Loucy (cell line): ENCODE results near the gene OR5P2.

ENCODE experiments used
- H2AFZ ChIP-seq: fragments of 200-600 bp; sonication (generic); 2 replicates; pipeline ENCODE4 v1.6.0; 2016; ENCODE audit warnings: antibody characterized with exemption, mild to moderate bottlenecking, low read length, moderate library complexity
- H3F3A ChIP-seq: fragments of 200-600 bp; 2 replicates; pipeline ENCODE4 v1.6.0; 2016; ENCODE audit warnings: antibody characterized with exemption, low read depth, mild to moderate bottlenecking
- H3K27me3 ChIP-seq: fragments of 200-600 bp; sonication (generic); 2 replicates; pipeline ENCODE4 v1.6.1; 2014; ENCODE audit warnings: low read length, mild to moderate bottlenecking; ENCODE audit not compliant: insufficient read depth, poor library complexity, severe bottlenecking
- H3K36me3 ChIP-seq: fragments of 200-600 bp; sonication (generic); 2 replicates; pipeline ENCODE4 v1.6.1; 2016; ENCODE audit warnings: low read length; ENCODE audit not compliant: insufficient read depth
- H3K4me1 ChIP-seq: fragments of 200-600 bp; sonication (generic); 2 replicates; pipeline ENCODE4 v1.5.1; 2014; ENCODE audit warnings: low read length, mild to moderate bottlenecking; ENCODE audit not compliant: insufficient read depth, poor library complexity, severe bottlenecking
- H3K4me2 ChIP-seq: fragments of 200-600 bp; sonication (generic); 2 replicates; pipeline ENCODE4 v1.6.0; 2014; ENCODE audit warnings: antibody characterized with exemption, low read length, low read depth, mild to moderate bottlenecking; ENCODE audit not compliant: poor library complexity, severe bottlenecking
- H3K4me3 ChIP-seq: fragments of 200-600 bp; sonication (generic); 2 replicates; pipeline ENCODE4 v1.5.1; 2014; ENCODE audit warnings: low read length, mild to moderate bottlenecking, mixed read lengths; ENCODE audit not compliant: poor library complexity, severe bottlenecking
- H3K79me2 ChIP-seq: fragments of 200-600 bp; sonication (generic); 2 replicates; pipeline ENCODE4 v1.6.1; 2014; ENCODE audit warnings: low read length; ENCODE audit not compliant: insufficient read depth
- H3K9ac ChIP-seq: fragments of 200-600 bp; sonication (generic); 2 replicates; pipeline ENCODE4 v1.6.0; 2014; ENCODE audit warnings: mild to moderate bottlenecking, low read depth, low read length, moderate library complexity; ENCODE audit not compliant: poor library complexity, severe bottlenecking
- H3K9me2 ChIP-seq: fragments of 200-600 bp; sonication (generic); replicated peaks from 2 replicates; pipeline ENCODE4 v1.6.1; 2016; ENCODE audit warnings: low read depth, low read length, mixed read lengths
- H3K9me3 ChIP-seq: fragments of 200-600 bp; sonication (generic); 2 replicates; pipeline ENCODE4 v1.6.1; 2014; ENCODE audit warnings: mild to moderate bottlenecking, antibody characterized with exemption, low read length, low read depth; ENCODE audit not compliant: insufficient read depth
- H4K20me1 ChIP-seq: fragments of 200-600 bp; sonication (generic); 2 replicates; pipeline ENCODE4 v1.6.0; 2014; ENCODE audit warnings: antibody characterized with exemption, low read length, mild to moderate bottlenecking; ENCODE audit not compliant: insufficient read depth, poor library complexity, severe bottlenecking
- EZH2phosphoT487 ChIP-seq: fragments of 200-600 bp; IDR thresholded peaks from 2 replicates; pipeline ENCODE4 v1.6.1; 2018; ENCODE audit warnings: antibody characterized with exemption, mild to moderate bottlenecking, moderate library complexity, borderline replicate concordance
- TF ChIP-seq, protein P1 (sequence below): fragments of 200-600 bp; sonication (generic); conservative IDR thresholded peaks from 2 replicates; pipeline ENCODE4 v1.5.1; 2014; ENCODE audit warnings: mild to moderate bottlenecking, antibody characterized with exemption, low read length

The OR5P2 gene, protein sequence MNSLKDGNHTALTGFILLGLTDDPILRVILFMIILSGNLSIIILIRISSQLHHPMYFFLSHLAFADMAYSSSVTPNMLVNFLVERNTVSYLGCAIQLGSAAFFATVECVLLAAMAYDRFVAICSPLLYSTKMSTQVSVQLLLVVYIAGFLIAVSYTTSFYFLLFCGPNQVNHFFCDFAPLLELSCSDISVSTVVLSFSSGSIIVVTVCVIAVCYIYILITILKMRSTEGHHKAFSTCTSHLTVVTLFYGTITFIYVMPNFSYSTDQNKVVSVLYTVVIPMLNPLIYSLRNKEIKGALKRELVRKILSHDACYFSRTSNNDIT

GRCh38 chr11:7796842-7797241 lies at the start of gene OR5P2:
TSS of gene OR5P2 (minus strand) at chr11:7796942. CDS start at chr11:7796942, 0 bp downstream.
- Histone ChIP-seq H3K4me2 (no peak within 1 kb of the TSS), H3K27me3 (no peaks in the 10 kb centered on the region), H2AFZ (no peak within 1 kb of the TSS), H4K20me1 (no peaks in the 10 kb centered on the region), H3K9me3 (no peaks in the 10 kb centered on the region), H3K9me2 (no peaks in the 10 kb centered on the region), H3F3A (no peaks in the 10 kb centered on the region), H3K4me3 (no peak within 1 kb of the TSS), H3K79me2 (no peaks in the 10 kb centered on the region), H3K9ac (no peak within 1 kb of the TSS), H3K36me3 (no peaks in the 10 kb centered on the region), H3K4me1 (no peaks in the 10 kb centered on the region)
- TF ChIP-seq EZH2phosphoT487: no peak
- TF ChIP-seq, protein P1, sequence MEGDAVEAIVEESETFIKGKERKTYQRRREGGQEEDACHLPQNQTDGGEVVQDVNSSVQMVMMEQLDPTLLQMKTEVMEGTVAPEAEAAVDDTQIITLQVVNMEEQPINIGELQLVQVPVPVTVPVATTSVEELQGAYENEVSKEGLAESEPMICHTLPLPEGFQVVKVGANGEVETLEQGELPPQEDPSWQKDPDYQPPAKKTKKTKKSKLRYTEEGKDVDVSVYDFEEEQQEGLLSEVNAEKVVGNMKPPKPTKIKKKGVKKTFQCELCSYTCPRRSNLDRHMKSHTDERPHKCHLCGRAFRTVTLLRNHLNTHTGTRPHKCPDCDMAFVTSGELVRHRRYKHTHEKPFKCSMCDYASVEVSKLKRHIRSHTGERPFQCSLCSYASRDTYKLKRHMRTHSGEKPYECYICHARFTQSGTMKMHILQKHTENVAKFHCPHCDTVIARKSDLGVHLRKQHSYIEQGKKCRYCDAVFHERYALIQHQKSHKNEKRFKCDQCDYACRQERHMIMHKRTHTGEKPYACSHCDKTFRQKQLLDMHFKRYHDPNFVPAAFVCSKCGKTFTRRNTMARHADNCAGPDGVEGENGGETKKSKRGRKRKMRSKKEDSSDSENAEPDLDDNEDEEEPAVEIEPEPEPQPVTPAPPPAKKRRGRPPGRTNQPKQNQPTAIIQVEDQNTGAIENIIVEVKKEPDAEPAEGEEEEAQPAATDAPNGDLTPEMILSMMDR: no peak

GRCh38 chr11:7846003-7846402 lies 49.3 kb upstream of the OR5P2 start:
- H3K4me1 ChIP-seq: no peaks in the 10 kb centered on the region
- no peaks in the 10 kb centered on the region for H3K36me3 ChIP-seq
- H3K27me3 ChIP-seq: no peaks in the 10 kb centered on the region
- no peak overlapping the region for H2AFZ ChIP-seq
- no peaks in the 10 kb centered on the region for H3K9me2 ChIP-seq
- H3K4me3 ChIP-seq: no peak overlapping the region
- no peak overlapping the region for H3K4me2 ChIP-seq
- H4K20me1 ChIP-seq: no peaks in the 10 kb centered on the region
- no peaks in the 10 kb centered on the region for H3F3A ChIP-seq
- TF ChIP-seq EZH2phosphoT487: no peak
- peaks cover 8% of the 10 kb centered on the region; the same call in 1 of the 2 replicates for H3K9me3 ChIP-seq
- no peaks in the 10 kb centered on the region for H3K79me2 ChIP-seq
- no peak overlapping the region for H3K9ac ChIP-seq

DNA sequence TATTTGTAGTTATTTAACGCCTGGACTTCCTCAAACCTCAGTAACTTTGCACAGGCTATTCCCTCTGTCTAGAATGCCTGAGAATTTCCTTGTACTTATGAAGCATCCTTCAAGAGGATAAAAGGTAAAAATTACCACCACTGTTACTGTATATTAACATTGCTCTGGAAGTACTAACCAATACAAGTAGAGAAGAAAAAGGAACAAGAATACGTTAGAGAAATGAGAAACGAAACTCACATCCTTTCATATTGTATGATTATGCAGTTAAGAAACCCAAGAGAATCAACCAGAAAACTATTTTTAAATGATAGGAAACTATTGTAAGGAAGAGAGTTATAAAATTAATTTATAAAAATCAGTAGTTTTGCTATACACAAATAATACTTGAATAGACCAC lies 48.2 kb upstream of the OR5P2 start:
- H2AFZ ChIP-seq: no peak overlapping the region
- H3K4me2 ChIP-seq: no peak overlapping the region
- no peaks in the 10 kb centered on the region for H3K36me3 ChIP-seq
- H3K9me3 ChIP-seq: peaks cover 8% of the 10 kb centered on the region; the same call in 1 of the 2 replicates
- TF ChIP-seq EZH2phosphoT487: no peak
- TF ChIP-seq, protein P1: no peak
- H3K27me3 ChIP-seq: no peaks in the 10 kb centered on the region
- H3K4me1 ChIP-seq: no peaks in the 10 kb centered on the region
- H3K4me3 ChIP-seq: no peak overlapping the region
- H3K9ac ChIP-seq: no peak overlapping the region
- H3F3A ChIP-seq: no peaks in the 10 kb centered on the region
- no peaks in the 10 kb centered on the region for H4K20me1 ChIP-seq
- H3K9me2 ChIP-seq: no peaks in the 10 kb centered on the region
- H3K79me2 ChIP-seq: no peaks in the 10 kb centered on the region

- H3K4me3 ChIP-seq: no peak overlapping the region
- peaks cover 8% of the 10 kb centered on the region; the same call in 1 of the 2 replicates for H3K9me3 ChIP-seq
- no peaks in the 10 kb centered on the region for H3F3A ChIP-seq
- H3K4me1 ChIP-seq: no peaks in the 10 kb centered on the region
- TF ChIP-seq, protein P1: no peak
- TF ChIP-seq EZH2phosphoT487: no peak
- H3K36me3 ChIP-seq: no peaks in the 10 kb centered on the region
- H4K20me1 ChIP-seq: no peaks in the 10 kb centered on the region
- H2AFZ ChIP-seq: no peak overlapping the region
- H3K9ac ChIP-seq: no peak overlapping the region
- H3K79me2 ChIP-seq: no peaks in the 10 kb centered on the region
- H3K27me3 ChIP-seq: no peaks in the 10 kb centered on the region
- H3K4me2 ChIP-seq: no peak overlapping the region
- H3K9me2 ChIP-seq: no peaks in the 10 kb centered on the region
These were observed 47.8 kb upstream of the OR5P2 start for GRCh38 chr11:7844521-7844920.
